Suprapubic skin (tissue), 4 donors: Measurements from ENCODE around the gene TULP4. TPM values are rescaled to one million over a fixed set of nuclear protein-coding genes. Genes with fewer than 3 reads are reported as not detected.

ENCODE experiments used
- DNase-seq, 2 donors: peaks; one replicate each; pipeline ENCODE4 v3.0.0-alpha.2; 2019; ENCODE audit warnings: low spot score in 2 of 2
- H3K27ac ChIP-seq: fragments of 200-600 bp; sonication (generic); one replicate; pipeline ENCODE4 v1.5.1; 2019
- H3K27me3 ChIP-seq: fragments of 200-600 bp; sonication (generic); one replicate; pipeline ENCODE4 v1.5.1; 2019
- H3K36me3 ChIP-seq: fragments of 200-600 bp; sonication (generic); one replicate; pipeline ENCODE4 v1.5.1; 2019
- H3K4me1 ChIP-seq: fragments of 200-600 bp; sonication (generic); one replicate; pipeline ENCODE4 v1.5.1; 2019
- H3K4me3 ChIP-seq: fragments of 200-600 bp; sonication (generic); one replicate; pipeline ENCODE4 v1.5.1; 2019; ENCODE audit warnings: mild to moderate bottlenecking
- H3K9me3 ChIP-seq: fragments of 200-600 bp; sonication (generic); one replicate; pipeline ENCODE4 v1.5.1; 2019
- EP300 ChIP-seq: sonication (generic); formaldehyde crosslinking; IDR thresholded peaks from one replicate; pipeline ENCODE4 v1.6.1; 2017; ENCODE audit warnings: antibody characterized with exemption
- POLR2A ChIP-seq, 2 donors: fragments of 450-650 bp; IDR thresholded peaks; one replicate each; pipeline ENCODE4 v1.6.1; 2017; ENCODE audit warnings: antibody characterized with exemption in 2 of 2, mild to moderate bottlenecking in 2 of 2, moderate library complexity in 2 of 2
- POLR2AphosphoS5 ChIP-seq, 3 donors: sonication (generic); formaldehyde crosslinking; IDR thresholded peaks; one replicate each; pipeline ENCODE4 v1.6.1; 2017; ENCODE audit warnings: antibody characterized with exemption in 3 of 3
- WGBS: methylation state at CpG from one replicate; pipeline ENCODE4 v1.1.5; 2018; 5-methylcytosine and 5-hydroxymethylcytosine counted together
- total RNA-seq, 4 donors: library from RNA; depleted of rRNA; stranded (reverse); fragments of >200 nt; gene quantifications; one replicate each; pipeline ENCODE4 v1.1.0, GENCODE V29; 2016
- TF ChIP-seq, protein P1 (sequence below), 2 donors: fragments of 200-600 bp in 1 of 2; fragments of 450-650 bp in 1 of 2; sonication (generic) in 1 of 2; IDR thresholded peaks; one replicate each; pipeline ENCODE4 v1.5.1; 2016 to 2019; ENCODE audit warnings: antibody characterized with exemption in 2 of 2, mild to moderate bottlenecking in 1 of 2, moderate library complexity in 1 of 2

The TULP4 gene
- total RNA-seq, 4 donors from 2014 or later, result 123 to 156 (median 132) TPM

- TF ChIP-seq POLR2AphosphoS5 (IDR thresholded peaks at IDR 0.05) (no peak), POLR2A (IDR thresholded peaks at IDR 0.05) (no peak), EP300 (no peak)
- TF ChIP-seq, protein P1, sequence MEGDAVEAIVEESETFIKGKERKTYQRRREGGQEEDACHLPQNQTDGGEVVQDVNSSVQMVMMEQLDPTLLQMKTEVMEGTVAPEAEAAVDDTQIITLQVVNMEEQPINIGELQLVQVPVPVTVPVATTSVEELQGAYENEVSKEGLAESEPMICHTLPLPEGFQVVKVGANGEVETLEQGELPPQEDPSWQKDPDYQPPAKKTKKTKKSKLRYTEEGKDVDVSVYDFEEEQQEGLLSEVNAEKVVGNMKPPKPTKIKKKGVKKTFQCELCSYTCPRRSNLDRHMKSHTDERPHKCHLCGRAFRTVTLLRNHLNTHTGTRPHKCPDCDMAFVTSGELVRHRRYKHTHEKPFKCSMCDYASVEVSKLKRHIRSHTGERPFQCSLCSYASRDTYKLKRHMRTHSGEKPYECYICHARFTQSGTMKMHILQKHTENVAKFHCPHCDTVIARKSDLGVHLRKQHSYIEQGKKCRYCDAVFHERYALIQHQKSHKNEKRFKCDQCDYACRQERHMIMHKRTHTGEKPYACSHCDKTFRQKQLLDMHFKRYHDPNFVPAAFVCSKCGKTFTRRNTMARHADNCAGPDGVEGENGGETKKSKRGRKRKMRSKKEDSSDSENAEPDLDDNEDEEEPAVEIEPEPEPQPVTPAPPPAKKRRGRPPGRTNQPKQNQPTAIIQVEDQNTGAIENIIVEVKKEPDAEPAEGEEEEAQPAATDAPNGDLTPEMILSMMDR (IDR thresholded peaks at IDR 0.05), result no peak
- H3K27ac ChIP-seq, result no peak overlapping the region
- no peak overlapping the region for H3K4me3 ChIP-seq
- peaks cover 28% of the 10 kb centered on the region for H3K36me3 ChIP-seq
- 53% methylated on average over 3 of the region's 3 CpGs for WGBS
- H3K27me3 ChIP-seq, result no peaks in the 10 kb centered on the region
- no peak for DNase-seq
- no peaks in the 10 kb centered on the region for H3K9me3 ChIP-seq
- H3K4me1 ChIP-seq, result no peaks in the 10 kb centered on the region
Measured at GRCh38 chr6:158316022-158316421, 3.8 kb downstream of the TULP4 start.

DNA sequence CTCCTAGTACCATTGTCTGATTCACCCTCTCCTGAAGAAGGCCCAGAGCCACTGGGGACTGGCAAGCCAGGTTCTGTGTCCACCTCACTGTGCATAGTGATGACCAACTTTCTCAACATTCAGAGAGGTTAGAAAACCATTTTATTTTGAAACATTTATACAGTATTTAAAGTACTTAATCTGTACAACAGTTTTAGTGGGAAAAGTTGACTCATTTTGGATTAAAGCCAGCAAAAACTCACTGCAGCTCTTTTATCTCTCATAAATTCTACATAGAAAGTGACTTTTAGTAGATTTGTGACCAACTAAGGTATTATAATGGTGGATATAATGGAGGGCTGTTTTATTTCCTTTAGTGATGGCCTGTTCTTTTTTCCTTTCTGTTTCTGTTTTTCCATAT is 9.7 kb downstream of the TULP4 start:
- Histone ChIP-seq H3K36me3 (no peaks in the 10 kb centered on the region), H3K27me3 (no peaks in the 10 kb centered on the region), H3K9me3 (no peaks in the 10 kb centered on the region), H3K27ac (no peak overlapping the region), H3K4me1 (peaks cover 28% of the 10 kb centered on the region), H3K4me3 (no peak overlapping the region)
- no peak for DNase-seq
- TF ChIP-seq POLR2A (IDR thresholded peaks at IDR 0.05), result no peak
- no peak for TF ChIP-seq EP300
- no peak for TF ChIP-seq POLR2AphosphoS5 (IDR thresholded peaks at IDR 0.05)
- TF ChIP-seq, protein P1 (IDR thresholded peaks at IDR 0.05), result no peak

DNA sequence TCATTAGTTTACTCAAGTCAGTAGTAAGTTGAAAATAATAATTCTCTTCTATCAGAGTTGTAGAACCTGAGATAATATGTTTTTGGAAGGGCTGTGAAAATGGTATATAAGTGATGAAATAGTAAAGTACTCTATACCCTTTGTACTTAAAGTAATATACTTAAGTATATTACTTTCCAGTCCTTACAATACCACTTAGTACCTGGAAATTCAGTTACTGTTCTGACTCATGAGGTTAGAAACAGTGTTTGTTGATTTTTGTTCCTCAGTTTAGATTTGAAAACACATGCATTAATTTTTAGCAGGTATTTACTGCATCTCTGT is 10.1 kb downstream of the TULP4 start:
- no peak overlapping the region for H3K27ac ChIP-seq
- no peak for DNase-seq

DNA sequence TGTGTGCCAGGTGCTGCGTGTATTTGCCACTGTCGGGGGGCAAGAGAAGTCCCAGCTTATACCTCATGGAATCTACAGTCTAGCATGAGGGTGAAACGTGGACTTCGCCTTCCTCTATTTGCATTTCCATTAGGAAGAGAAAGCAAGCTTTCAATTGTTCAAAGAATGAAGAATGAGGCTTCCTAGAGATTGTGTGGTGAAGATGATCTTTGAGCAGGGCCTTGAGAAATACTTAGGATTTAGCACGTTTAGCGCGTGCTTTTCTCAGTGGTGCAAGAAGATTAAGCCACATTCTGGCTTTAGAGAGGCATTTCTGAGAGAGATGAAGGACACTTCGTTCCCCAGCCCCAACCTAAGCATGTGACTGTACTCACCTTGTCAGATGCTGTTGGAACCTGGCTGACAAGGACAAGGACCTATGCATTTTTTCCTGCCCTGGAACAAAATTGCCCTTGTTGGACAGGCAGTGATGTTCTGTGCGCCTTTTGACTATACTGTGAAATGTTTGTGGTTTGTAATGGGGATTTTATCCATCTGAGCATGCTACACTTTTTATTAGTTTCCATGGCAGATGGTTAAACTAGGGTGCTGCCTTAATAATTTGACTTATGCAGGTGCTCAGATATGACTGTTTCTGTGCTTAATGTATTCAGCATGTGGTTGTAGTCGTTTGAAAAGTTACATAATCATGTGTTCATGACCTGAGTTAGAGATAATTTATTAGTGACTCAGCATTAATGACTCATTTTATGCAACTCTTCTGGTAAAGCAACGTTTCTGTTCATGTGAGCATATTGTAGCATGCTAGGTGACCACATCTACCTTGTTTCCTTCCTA is 10.7 kb downstream of the TULP4 start:
- H3K27ac ChIP-seq, result no peak overlapping the region
- no peak for DNase-seq

More for the DNA sequence above, 10.1 kb downstream of the TULP4 start:
- no peaks in the 10 kb centered on the region for H3K36me3 ChIP-seq
- TF ChIP-seq, protein P1 (IDR thresholded peaks at IDR 0.05), result no peak
- TF ChIP-seq EP300 (no peak), POLR2AphosphoS5 (IDR thresholded peaks at IDR 0.05) (no peak), POLR2A (IDR thresholded peaks at IDR 0.05) (no peak)
- H3K4me1 ChIP-seq, result peaks cover 28% of the 10 kb centered on the region
- H3K27me3 ChIP-seq, result no peaks in the 10 kb centered on the region
- H3K4me3 ChIP-seq, result no peak overlapping the region
- no peaks in the 10 kb centered on the region for H3K9me3 ChIP-seq

DNA sequence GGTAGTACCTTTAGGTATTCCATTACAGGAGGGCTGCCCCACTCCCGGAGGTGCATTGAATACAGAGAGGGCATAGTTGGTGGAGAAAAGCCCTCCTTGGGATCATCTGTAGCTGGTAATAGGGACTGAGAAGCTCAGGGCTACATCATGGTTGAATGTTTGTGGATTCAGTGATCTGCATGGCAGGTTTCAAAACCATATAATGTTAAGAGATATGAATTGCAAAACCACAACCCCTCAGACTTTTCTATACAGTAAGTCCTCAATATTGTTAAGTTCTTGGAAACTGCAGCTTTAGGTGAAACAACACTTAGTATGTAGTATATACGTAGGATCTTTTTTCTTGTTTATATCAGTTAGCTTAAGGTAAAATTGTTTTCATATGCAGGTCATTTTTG is 11.3 kb downstream of the TULP4 start:
- DNase-seq, result no peak
- H3K27me3 ChIP-seq, result no peaks in the 10 kb centered on the region
- H3K36me3 ChIP-seq, result no peaks in the 10 kb centered on the region
- H3K4me3 ChIP-seq, result no peak overlapping the region
- H3K9me3 ChIP-seq, result no peaks in the 10 kb centered on the region
- H3K27ac ChIP-seq, result no peak overlapping the region
- WGBS, result 74% methylated on average over 2 of the region's 2 CpGs
- TF ChIP-seq EP300 (no peak), POLR2AphosphoS5 (IDR thresholded peaks at IDR 0.05) (no peak), POLR2A (IDR thresholded peaks at IDR 0.05) (no peak)
- TF ChIP-seq, protein P1 (IDR thresholded peaks at IDR 0.05), result no peak
- peaks cover 35% of the 10 kb centered on the region for H3K4me1 ChIP-seq

More for the DNA sequence above, 10.7 kb downstream of the TULP4 start:
- TF ChIP-seq POLR2AphosphoS5 (IDR thresholded peaks at IDR 0.05), result no peak
- no peak for TF ChIP-seq EP300
- no peak for TF ChIP-seq POLR2A (IDR thresholded peaks at IDR 0.05)
- no peaks in the 10 kb centered on the region for H3K9me3 ChIP-seq
- no peaks in the 10 kb centered on the region for H3K36me3 ChIP-seq
- peaks cover 29% of the 10 kb centered on the region for H3K4me1 ChIP-seq
- H3K4me3 ChIP-seq, result no peak overlapping the region
- 71% methylated on average over 11 of the region's 11 CpGs for WGBS
- H3K27me3 ChIP-seq, result no peaks in the 10 kb centered on the region
